ENCODE results near the gene MCC. TPM values are rescaled to one million over a fixed set of nuclear protein-coding genes. Genes with fewer than 3 reads are reported as not detected.

Gene MCC
- total RNA-seq, 1 experiment from 2014 or later = 7.6 TPM

- Mint-ChIP-seq H3K4me3 (no peak overlapping the region), H3K27ac (no peak overlapping the region), H3K36me3 (ENCODE audit: insufficient read depth in 1 of 3, low read depth in 3 of 3) (no peaks in the 10 kb centered on the region), H3K9me3 (no peaks in the 10 kb centered on the region), H3K4me1 (peaks cover 6 to 8% of the 10 kb centered on the region in 2 experiments), H3K27me3 (ENCODE audit: low read depth) (no peaks in the 10 kb centered on the region; the same call in 1 of the 2 replicates)
- no CpG with 5 or more reads among the region's 2 CpGs for WGBS (ENCODE audit: extremely low coverage, insufficient read length, low lambda C conversion rate)
- H4K91ac ChIP-seq (ENCODE audit: insufficient read length, low read depth, low read length) = no peak overlapping the region
- no peaks in the 10 kb centered on the region for H3K79me1 ChIP-seq (ENCODE audit: insufficient read depth, low read depth, low read length, poor library complexity, severe bottlenecking)
- H3K9ac ChIP-seq (ENCODE audit: extremely low read depth, insufficient read length, low read length) = no peak overlapping the region
- no peak overlapping the region for H3K56ac ChIP-seq (ENCODE audit: insufficient read length, low read depth, low read length)
- no peak overlapping the region for H3K4me2 ChIP-seq (ENCODE audit: insufficient read depth, insufficient read length, low read length)
- H2BK20ac ChIP-seq (ENCODE audit: low read depth, low read length, poor library complexity, severe bottlenecking) = no peak overlapping the region
- no peak overlapping the region for H3K14ac ChIP-seq (ENCODE audit: insufficient read depth, low read length)
- no peak overlapping the region for H4K8ac ChIP-seq (replicated peaks; ENCODE audit: insufficient read length, low read depth, low read length)
- H4K20me1 ChIP-seq (ENCODE audit: control insufficient read depth, insufficient read depth, insufficient read length) = no peaks in the 10 kb centered on the region
- H4K5ac ChIP-seq (ENCODE audit: insufficient read length, low read depth, low read length) = no peak overlapping the region
- H3K79me2 ChIP-seq (ENCODE audit: insufficient read depth, low read length) = no peaks in the 10 kb centered on the region
- H2BK120ac ChIP-seq (ENCODE audit: low read depth, low read length, poor library complexity, severe bottlenecking) = no peak overlapping the region
- H2AFZ ChIP-seq (ENCODE audit: low read length) = no peak overlapping the region
- no peaks in the 10 kb centered on the region; the same call in 1 of the 2 replicates for H3K4me1 ChIP-seq (ENCODE audit: insufficient read depth, low read length)
- no peaks in the 10 kb centered on the region for H3K27me3 ChIP-seq (ENCODE audit: insufficient read depth, low read length)
- H2BK15ac ChIP-seq (ENCODE audit: low read depth, low read length) = no peak overlapping the region
- H3K23ac ChIP-seq (ENCODE audit: insufficient read length, low read depth, low read length) = no peak overlapping the region
- H3K9me3 ChIP-seq (ENCODE audit: control insufficient read depth, low read depth, low read length) = no peaks in the 10 kb centered on the region
- no peak overlapping the region for H3T11ph ChIP-seq (ENCODE audit: low read length)
- no peak overlapping the region for H2BK12ac ChIP-seq (ENCODE audit: insufficient read length, low read depth, low read length)
- no peak overlapping the region for H3K18ac ChIP-seq (ENCODE audit: insufficient read length, low read depth, low read length)
- no peak for DNase-seq
- H2AK5ac ChIP-seq (ENCODE audit: insufficient read length, low read length) = no peak overlapping the region
- TF ChIP-seq CTCF (conservative IDR thresholded peaks at IDR 0.05) = no peak
- H3K23me2 ChIP-seq (ENCODE audit: insufficient read length, low read depth, low read length, poor library complexity, severe bottlenecking) = no peaks in the 10 kb centered on the region
- no peak overlapping the region for H3K4ac ChIP-seq (ENCODE audit: low read depth, low read length)
- no peak overlapping the region for H3K27ac ChIP-seq (ENCODE audit: insufficient read length, low read depth, low read length)
- H2BK5ac ChIP-seq (ENCODE audit: insufficient read length, low read length) = no peak overlapping the region
Measured at GRCh38 chr5:113387844-113388243, 100.4 kb downstream of the MCC start.

Measured in H9 (cell line).